Raji (cell line): ENCODE data around the gene VDR.

Experiments
- POLR2A ChIP-seq: IDR thresholded peaks from 2 replicates; pipeline ENCODE4 v1.6.1; 2011; ENCODE audit warnings: low read depth, low read length, control low read depth; ENCODE audit not compliant: insufficient read depth

The VDR gene

DNA sequence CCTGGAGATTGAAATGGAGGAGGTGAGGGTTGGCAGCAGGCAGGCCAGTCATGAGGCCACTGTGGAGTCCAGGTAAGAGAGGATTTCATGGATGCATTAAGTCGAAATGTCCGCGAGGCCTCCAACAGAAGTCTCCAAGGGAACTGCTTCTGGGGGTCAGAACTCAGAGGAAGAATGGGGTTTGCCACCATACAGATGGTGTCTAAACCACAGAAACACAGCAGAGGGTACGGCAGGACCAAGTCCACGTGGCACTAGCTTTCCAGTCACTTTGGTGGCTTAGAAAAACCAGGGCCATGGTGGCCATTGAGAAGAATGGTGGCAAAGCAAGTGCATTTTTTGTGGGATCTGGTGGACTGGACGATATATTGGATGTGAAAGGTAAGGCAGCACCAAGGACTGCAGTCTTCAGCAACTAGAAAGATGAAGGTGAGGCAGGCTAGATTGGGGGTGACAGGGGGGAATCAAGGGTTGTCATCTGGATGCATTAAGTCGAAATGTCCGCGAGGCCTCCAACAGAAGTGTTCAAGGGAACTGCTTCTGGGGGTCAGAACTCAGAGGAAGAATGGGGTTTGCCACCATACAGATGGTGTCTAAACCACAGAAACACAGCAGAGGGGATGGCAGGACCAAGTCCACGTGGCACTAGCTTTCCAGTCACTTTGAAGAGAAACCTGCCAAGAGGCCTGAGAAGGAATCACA, 36.1 kb upstream of the VDR start:
- TF ChIP-seq POLR2A, result no peak

DNA sequence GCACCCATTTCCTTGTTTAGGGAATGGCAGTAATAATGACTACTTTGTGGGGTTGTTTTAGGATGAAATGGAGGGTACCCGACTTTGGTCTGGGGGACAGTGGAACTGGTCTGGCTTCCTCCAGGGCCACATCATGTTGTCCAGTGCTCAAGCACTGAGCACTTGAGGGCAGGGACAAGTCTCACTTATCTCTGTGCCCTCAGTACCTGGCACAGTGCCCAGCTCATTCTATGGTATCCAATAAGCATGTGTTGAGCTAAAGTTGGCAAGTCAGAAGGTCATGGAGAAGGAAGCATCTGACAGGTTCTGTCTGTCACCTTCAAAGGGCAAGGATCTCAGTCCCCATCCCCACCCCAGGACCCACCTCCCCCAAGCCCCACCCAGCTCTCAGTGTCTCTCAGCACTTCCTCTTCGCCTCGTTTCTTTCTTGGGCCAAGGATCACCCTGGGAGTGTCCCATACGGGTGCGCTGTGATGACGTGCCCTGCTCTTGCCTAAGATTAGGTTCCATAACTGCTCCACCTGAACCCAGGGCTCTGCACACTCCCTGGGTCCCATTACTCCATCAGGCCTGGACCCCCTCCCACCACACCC, 34.3 kb upstream of the VDR start:
- TF ChIP-seq POLR2A, result no peak

DNA sequence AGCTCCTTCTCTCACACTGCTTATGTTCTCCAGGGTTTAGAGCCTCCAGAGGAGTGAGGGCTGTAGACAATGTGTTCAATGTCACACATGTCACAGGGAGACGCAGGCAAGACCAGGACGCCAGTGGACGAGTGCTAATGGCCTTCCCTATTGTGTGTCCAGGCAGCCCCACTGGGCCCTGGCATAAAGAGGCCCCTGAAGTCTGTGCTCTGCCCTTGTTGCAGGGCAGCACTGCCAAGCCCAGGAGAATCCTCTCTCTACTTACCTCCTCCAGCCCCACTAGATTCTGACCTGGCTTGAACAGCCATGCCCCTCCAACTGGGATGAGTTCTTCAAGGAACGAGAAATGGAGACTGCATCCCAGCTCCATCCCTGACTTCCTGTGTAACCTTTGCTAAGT, 33.8 kb upstream of the VDR start:
- no peak for TF ChIP-seq POLR2A

DNA sequence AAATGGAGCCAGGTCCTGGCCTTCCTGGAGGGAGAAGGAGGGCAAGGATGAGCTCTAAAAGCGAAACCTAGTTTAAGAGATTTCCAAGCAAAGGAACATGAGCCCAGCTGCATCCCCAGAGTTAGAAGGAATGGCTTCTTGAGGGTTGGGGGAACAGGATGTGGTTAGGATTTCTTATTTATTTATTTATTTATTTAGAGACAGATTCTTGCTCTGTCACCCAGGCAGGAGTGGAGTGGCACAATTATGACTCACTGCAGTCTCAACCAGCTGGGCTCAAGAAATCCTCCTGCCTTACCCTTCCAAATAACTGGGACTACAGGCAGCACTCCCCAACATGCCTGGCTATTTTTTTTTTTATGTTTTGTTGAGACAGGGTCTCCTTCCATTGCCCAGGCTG, 33.3 kb upstream of the VDR start:
- no peak for TF ChIP-seq POLR2A

DNA sequence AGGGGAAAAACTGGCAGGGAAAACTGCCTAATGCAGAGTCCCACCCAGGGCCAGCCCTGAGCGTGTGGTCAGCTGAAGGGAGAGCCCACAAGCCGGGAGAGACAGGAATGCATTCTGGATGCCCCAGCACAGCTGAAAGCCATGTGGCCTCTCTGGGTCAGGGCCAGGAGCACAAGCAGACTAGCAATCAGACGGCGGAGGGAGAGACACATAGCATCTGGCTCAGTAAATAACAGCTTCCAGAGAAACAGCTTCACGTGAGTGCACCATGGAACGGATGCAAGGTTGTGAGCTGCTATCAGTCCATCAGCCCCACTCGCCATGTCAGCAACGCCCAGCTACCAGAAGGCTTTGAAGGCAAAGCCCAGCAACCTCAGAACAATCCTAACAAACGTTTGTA, 30.4 kb upstream of the VDR start:
- no peak for TF ChIP-seq POLR2A

DNA sequence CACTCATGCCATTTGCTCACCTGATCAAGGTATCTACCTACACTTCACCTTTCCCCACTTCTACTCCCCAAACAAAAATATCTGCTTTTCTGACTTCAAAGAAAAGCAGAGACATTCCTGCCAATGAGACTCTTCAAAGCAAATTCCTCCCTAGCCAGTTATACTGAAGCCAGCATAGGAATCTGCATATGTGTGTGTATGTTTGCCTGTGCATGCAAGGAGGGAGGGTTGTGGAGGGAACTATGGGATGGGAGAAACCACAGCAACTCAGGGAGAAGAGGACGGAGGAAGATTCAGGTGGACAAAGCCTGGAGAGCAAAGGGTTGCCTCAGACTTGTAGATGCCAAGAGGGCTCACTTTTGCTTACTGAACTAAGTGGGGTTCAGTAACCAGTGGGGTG, 26.4 kb upstream of the VDR start:
- no peak for TF ChIP-seq POLR2A

DNA sequence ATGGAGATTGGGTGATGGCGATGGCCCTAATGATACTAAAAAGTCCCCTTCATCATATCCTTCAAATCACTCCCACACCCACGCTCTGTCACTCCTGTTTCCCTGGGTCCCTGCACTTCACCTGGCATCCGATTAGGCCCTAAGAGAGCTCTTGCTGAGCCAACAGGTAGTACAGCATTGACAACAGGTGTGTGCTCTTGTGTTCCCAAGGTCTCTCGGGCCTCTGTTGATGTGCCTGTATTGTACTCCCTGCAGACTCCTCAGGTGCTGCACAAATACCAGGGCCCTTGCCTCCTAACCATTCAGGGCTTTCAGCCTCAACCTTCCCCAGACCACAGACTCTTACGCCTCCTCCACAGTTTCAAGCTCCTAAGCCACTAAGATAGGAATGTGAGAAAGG, 25.8 kb upstream of the VDR start:
- TF ChIP-seq POLR2A, result no peak

- no peak for TF ChIP-seq POLR2A
Measured at GRCh38 chr12:47927346-47927745, 22.6 kb upstream of the VDR start.

GRCh38 chr12:47921907-47922306, 17.1 kb upstream of the VDR start:
- TF ChIP-seq POLR2A, result no peak

DNA sequence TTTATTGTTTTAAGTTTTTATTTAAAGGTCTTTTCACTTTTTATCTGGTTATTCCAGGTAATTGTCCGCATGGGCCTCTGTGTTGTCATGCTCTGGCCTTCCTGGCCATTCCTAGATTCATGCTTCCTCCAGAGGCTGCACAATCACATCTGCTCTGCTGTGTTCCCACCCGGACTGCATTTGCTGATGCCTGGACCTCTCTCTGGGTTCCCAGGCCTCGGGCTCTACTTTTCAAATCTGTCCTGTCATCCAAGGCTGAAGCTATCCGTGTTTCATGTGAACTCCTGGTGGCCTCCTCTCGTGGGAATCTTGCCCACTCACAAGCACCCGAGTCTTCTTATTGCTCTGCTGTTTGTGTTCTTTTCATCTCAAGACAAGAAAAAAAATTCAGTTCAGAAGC, 16.1 kb upstream of the VDR start:
- no peak for TF ChIP-seq POLR2A

- no peak for TF ChIP-seq POLR2A
Measured at GRCh38 chr12:47913081-47913480, 8.3 kb upstream of the VDR start.

DNA sequence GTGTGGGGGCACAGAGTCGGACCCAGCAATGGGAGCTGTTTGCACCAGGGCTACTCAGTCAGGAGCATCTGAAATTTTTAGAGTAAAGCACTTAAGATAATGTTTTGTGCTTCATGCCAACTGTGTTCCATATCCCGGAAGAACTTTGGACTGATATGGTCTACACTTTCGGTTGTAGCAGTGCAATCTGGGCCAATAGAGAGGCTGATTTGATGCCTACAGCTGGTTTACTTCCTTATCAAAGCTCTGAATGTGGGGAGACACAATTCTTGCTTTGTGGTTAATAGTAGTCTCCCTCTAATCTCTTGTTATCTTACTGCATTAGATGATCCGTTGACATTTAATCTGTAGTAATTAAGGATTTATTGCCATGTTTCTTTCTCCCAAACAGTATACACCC, 7.8 kb upstream of the VDR start:
- TF ChIP-seq POLR2A, result no peak

- no peak for TF ChIP-seq POLR2A
Measured at GRCh38 chr12:47910981-47911380, 6.2 kb upstream of the VDR start.

- no peak for TF ChIP-seq POLR2A
Measured at GRCh38 chr12:47910486-47910885, 5.7 kb upstream of the VDR start.

GRCh38 chr12:47909839-47910465, 5.2 kb upstream of the VDR start:
- no peak for TF ChIP-seq POLR2A

GRCh38 chr12:47908738-47909137, 3.9 kb upstream of the VDR start:
- no peak for TF ChIP-seq POLR2A
